ENCODE measurements around the gene NR5A2. TPM values are rescaled to one million over a fixed set of nuclear protein-coding genes. Genes with fewer than 3 reads are reported as not detected.

Gene NR5A2
- total RNA-seq, 1 experiment from 2014 or later: 4.7 TPM

DNA sequence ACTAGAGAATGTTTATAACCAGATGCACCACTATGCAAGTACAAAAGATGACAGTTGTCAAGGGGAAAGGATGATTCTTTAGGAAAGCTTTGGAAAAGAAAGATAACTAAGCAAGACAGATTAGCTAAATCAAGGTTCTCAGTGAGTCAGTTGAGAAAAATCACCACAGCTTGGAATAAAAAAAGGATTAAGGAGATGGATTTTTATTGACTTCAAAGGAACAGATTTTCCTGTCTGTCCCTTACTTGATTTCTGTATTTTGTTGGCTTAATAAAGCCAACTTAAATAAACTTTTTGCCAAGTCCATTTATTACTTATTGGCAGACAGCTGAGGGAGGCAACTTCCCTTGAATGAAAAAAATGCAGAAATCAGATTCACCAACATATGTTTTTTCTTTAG, 93.9 kb downstream of the NR5A2 start:
- H4K20me1 ChIP-seq (ENCODE audit: control insufficient read depth, insufficient read depth, insufficient read length): no peaks in the 10 kb centered on the region
- no peak for DNase-seq
- H2BK12ac ChIP-seq (ENCODE audit: insufficient read length, low read depth, low read length): no peak overlapping the region
- Mint-ChIP-seq H3K4me1 (peaks cover 6% of the 10 kb centered on the region in 2 experiments), H3K9me3 (no peaks in the 10 kb centered on the region), H3K36me3 (ENCODE audit: insufficient read depth in 1 of 3, low read depth in 3 of 3) (no peaks in the 10 kb centered on the region; a peak in 1 of 7 replicates), H3K27ac (no peak overlapping the region; a peak in 1 of 7 replicates), H3K4me3 (no peak overlapping the region), H3K27me3 (ENCODE audit: low read depth) (no peaks in the 10 kb centered on the region)
- no peak overlapping the region for H3K4me2 ChIP-seq (ENCODE audit: insufficient read depth, insufficient read length, low read length)
- TF ChIP-seq, protein P1, sequence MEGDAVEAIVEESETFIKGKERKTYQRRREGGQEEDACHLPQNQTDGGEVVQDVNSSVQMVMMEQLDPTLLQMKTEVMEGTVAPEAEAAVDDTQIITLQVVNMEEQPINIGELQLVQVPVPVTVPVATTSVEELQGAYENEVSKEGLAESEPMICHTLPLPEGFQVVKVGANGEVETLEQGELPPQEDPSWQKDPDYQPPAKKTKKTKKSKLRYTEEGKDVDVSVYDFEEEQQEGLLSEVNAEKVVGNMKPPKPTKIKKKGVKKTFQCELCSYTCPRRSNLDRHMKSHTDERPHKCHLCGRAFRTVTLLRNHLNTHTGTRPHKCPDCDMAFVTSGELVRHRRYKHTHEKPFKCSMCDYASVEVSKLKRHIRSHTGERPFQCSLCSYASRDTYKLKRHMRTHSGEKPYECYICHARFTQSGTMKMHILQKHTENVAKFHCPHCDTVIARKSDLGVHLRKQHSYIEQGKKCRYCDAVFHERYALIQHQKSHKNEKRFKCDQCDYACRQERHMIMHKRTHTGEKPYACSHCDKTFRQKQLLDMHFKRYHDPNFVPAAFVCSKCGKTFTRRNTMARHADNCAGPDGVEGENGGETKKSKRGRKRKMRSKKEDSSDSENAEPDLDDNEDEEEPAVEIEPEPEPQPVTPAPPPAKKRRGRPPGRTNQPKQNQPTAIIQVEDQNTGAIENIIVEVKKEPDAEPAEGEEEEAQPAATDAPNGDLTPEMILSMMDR (conservative IDR thresholded peaks at IDR 0.05): no peak
- H3K79me1 ChIP-seq (ENCODE audit: insufficient read depth, low read depth, low read length, poor library complexity, severe bottlenecking): no peaks in the 10 kb centered on the region
- no peak overlapping the region for H2BK5ac ChIP-seq (ENCODE audit: insufficient read length, low read length)
- no peak overlapping the region for H3K56ac ChIP-seq (ENCODE audit: insufficient read length, low read depth, low read length)
- no peak overlapping the region for H2BK120ac ChIP-seq (ENCODE audit: low read depth, low read length, poor library complexity, severe bottlenecking)
- H3K9ac ChIP-seq (ENCODE audit: extremely low read depth, insufficient read length, low read length): no peak overlapping the region
- H3T11ph ChIP-seq (ENCODE audit: low read length): no peak overlapping the region
- H3K27ac ChIP-seq (ENCODE audit: insufficient read length, low read depth, low read length): no peak overlapping the region
- no peak overlapping the region for H4K91ac ChIP-seq (ENCODE audit: insufficient read length, low read depth, low read length)
- H2AFZ ChIP-seq (ENCODE audit: low read length): no peak overlapping the region
- no peak overlapping the region for H3K4ac ChIP-seq (ENCODE audit: low read depth, low read length)
- H2BK15ac ChIP-seq (ENCODE audit: low read depth, low read length): no peak overlapping the region
- H4K8ac ChIP-seq (replicated peaks; ENCODE audit: insufficient read length, low read depth, low read length): no peak overlapping the region
- H3K23me2 ChIP-seq (ENCODE audit: insufficient read length, low read depth, low read length, poor library complexity, severe bottlenecking): no peaks in the 10 kb centered on the region
- H3K79me2 ChIP-seq (ENCODE audit: insufficient read depth, low read length): no peaks in the 10 kb centered on the region
- H3K9me3 ChIP-seq (ENCODE audit: control insufficient read depth, low read depth, low read length): no peaks in the 10 kb centered on the region
- no peak overlapping the region for H3K18ac ChIP-seq (ENCODE audit: insufficient read length, low read depth, low read length)
- H2AK5ac ChIP-seq (ENCODE audit: insufficient read length, low read length): no peak overlapping the region
- peaks cover 3% of the 10 kb centered on the region; the same call in 1 of the 2 replicates for H3K4me1 ChIP-seq (ENCODE audit: insufficient read depth, low read length)
- no peaks in the 10 kb centered on the region for H3K27me3 ChIP-seq (ENCODE audit: insufficient read depth, low read length)
- H2BK20ac ChIP-seq (ENCODE audit: low read depth, low read length, poor library complexity, severe bottlenecking): no peak overlapping the region
- no peak overlapping the region for H3K23ac ChIP-seq (ENCODE audit: insufficient read length, low read depth, low read length)
- H3K14ac ChIP-seq (ENCODE audit: insufficient read depth, low read length): no peak overlapping the region
- H4K5ac ChIP-seq (ENCODE audit: insufficient read length, low read depth, low read length): no peak overlapping the region

All from H9 (cell line).